HepG2 (cell line): ENCODE results near the gene UPB1. TPM values are rescaled to one million over a fixed set of nuclear protein-coding genes. Genes with fewer than 3 reads are reported as not detected.

Experiments
- ATF7 ChIP-seq, 2 experiments: fragments of 450-650 bp in 1 of 2; sonication (generic) in 1 of 2; formaldehyde crosslinking in 1 of 2; IDR thresholded peaks; 2 replicates each; pipeline versions ENCODE4 v1.4.0 to v1.6.1; 2016 to 2020; ENCODE audit warnings: antibody characterized with exemption in 1 of 2, mild to moderate bottlenecking in 1 of 2, missing genetic modification reagents in 1 of 2
- CENPX ChIP-seq: sonication (generic); formaldehyde crosslinking; IDR thresholded peaks from 2 replicates; pipeline ENCODE4 v1.9.0; 2021; ENCODE audit warnings: mild to moderate bottlenecking, missing genetic modification reagents, moderate library complexity
- CHD4 ChIP-seq: fragments of 200-600 bp; sonication (generic); IDR thresholded peaks from 2 replicates; pipeline ENCODE4 v1.7.0; 2017; ENCODE audit warnings: mild to moderate bottlenecking, low read length, borderline replicate concordance
- DNMT3B ChIP-seq: conservative IDR thresholded peaks from 2 replicates; pipeline ENCODE4 v1.6.1; 2016; ENCODE audit warnings: missing biosample characterization, control low read depth
- HDAC6 ChIP-seq: fragments of 200-600 bp; sonication (generic); IDR thresholded peaks from 2 replicates; pipeline ENCODE4 v1.7.0; 2017; ENCODE audit warnings: mild to moderate bottlenecking, antibody characterized with exemption, low read length, low read depth
- KLF16 ChIP-seq, 2 experiments: sonication (generic) in 1 of 2; formaldehyde crosslinking in 1 of 2; IDR thresholded peaks; 2 replicates each; pipeline versions ENCODE4 v1.6.1 to v1.8.0; 2016 to 2023; ENCODE audit warnings: missing genetic modification reagents in 2 of 2, missing compliant biosample characterization in 1 of 2
- LCORL ChIP-seq, 2 experiments: fragments of 450-650 bp in 1 of 2; sonication (generic) in 1 of 2; formaldehyde crosslinking in 1 of 2; IDR thresholded peaks; 2 replicates each; pipeline versions ENCODE4 v1.5.0 to v1.6.1; 2017 to 2020; ENCODE audit warnings: antibody characterized with exemption in 1 of 2, missing genetic modification reagents in 1 of 2
- NFE2 ChIP-seq: sonication (generic); formaldehyde crosslinking; IDR thresholded peaks from 2 replicates; pipeline ENCODE4 v1.4.0; 2020; ENCODE audit warnings: missing genetic modification reagents
- ZC3H4 ChIP-seq: sonication (generic); formaldehyde crosslinking; IDR thresholded peaks from 2 replicates; pipeline ENCODE4 v1.4.0; 2020; ENCODE audit warnings: missing genetic modification reagents, borderline replicate concordance
- ZNF101 ChIP-seq: sonication (generic); formaldehyde crosslinking; IDR thresholded peaks from 2 replicates; pipeline ENCODE4 v1.4.0; 2020; ENCODE audit warnings: mild to moderate bottlenecking, low read depth, missing genetic modification reagents, borderline replicate concordance
- ZNF235 ChIP-seq: sonication (generic); formaldehyde crosslinking; IDR thresholded peaks from 2 replicates; pipeline ENCODE4 v1.8.1; 2023; ENCODE audit warnings: mild to moderate bottlenecking, missing genetic modification reagents, borderline replicate concordance
- ZNF407 ChIP-seq: sonication (generic); formaldehyde crosslinking; IDR thresholded peaks from one replicate; pipeline ENCODE4 v1.5.1; 2020; ENCODE audit warnings: mild to moderate bottlenecking, missing genetic modification reagents; ENCODE audit errors: not compliant biosample characterization
- ZNF577 ChIP-seq: sonication (generic); formaldehyde crosslinking; IDR thresholded peaks from 2 replicates; pipeline ENCODE4 v1.4.0; 2020; ENCODE audit warnings: mild to moderate bottlenecking, low read depth, missing genetic modification reagents, borderline replicate concordance
- ZNF687 ChIP-seq: sonication (generic); formaldehyde crosslinking; IDR thresholded peaks from 2 replicates; pipeline ENCODE4 v1.5.1; 2020; ENCODE audit warnings: mild to moderate bottlenecking, missing genetic modification reagents, moderate library complexity
- ZNF7 ChIP-seq: IDR thresholded peaks from 2 replicates; pipeline ENCODE4 v1.6.1; 2016; ENCODE audit warnings: missing biosample characterization, missing genetic modification reagents
- ZNF777 ChIP-seq: sonication (generic); formaldehyde crosslinking; IDR thresholded peaks from 2 replicates; pipeline ENCODE4 v1.4.0; 2020; ENCODE audit warnings: missing genetic modification reagents
- polyA plus RNA-seq, 8 experiments: library from polyadenylated mRNA; depleted of rRNA in 3 of 8; stranded (reverse) in 7 of 8; unstranded in 1 of 8; fragments of >200 nt; fragmentation: Illumina TruSeq in 4 of 8; extraction: Trizol in 4 of 8; gene quantifications; 2 replicates each; pipeline versions ENCODE4 v1.2.1 to v1.2.3, GENCODE V29; 2011 to 2016; ENCODE audit warnings: low read depth in 4 of 8, missing spikeins in 1 of 8, mixed read lengths in 1 of 8; ENCODE audit not compliant: insufficient read depth in 1 of 8
- total RNA-seq, 5 experiments: library from RNA; depleted of rRNA; stranded (reverse); fragments of >200 nt; fragmentation: Illumina TruSeq; extraction: Trizol; gene quantifications; 2 replicates each; pipeline ENCODE4 v1.2.3, GENCODE V29; 2016; ENCODE audit warnings: low read depth in 1 of 5

The UPB1 gene
- total and polyA plus RNA-seq, 2 of the 13 experiments (the other 11 are each of a cell fraction or from before 2014, with no cell fraction given): 0.38 to 1.2 TPM

GRCh38 chr22:24513378-24514240 lies 18.5 kb downstream of the UPB1 start (continued):
- TF ChIP-seq ZNF777 (CRISPR knock-in tag) (no peak), KLF16 (CRISPR knock-in tag; IDR thresholded peaks at IDR 0.05) (no peak), CHD4 (peak; percentile 51; the same call in 1 of the 2 replicates), ZNF577 (CRISPR knock-in tag) (no peak), CENPX (no peak), ATF7 (IDR thresholded peaks at IDR 0.05) (no peak), ATF7 (CRISPR knock-in tag; IDR thresholded peaks at IDR 0.05) (no peak), ZC3H4 (peak; percentile 61; the same call in 1 of the 2 replicates), HDAC6 (no peak), ZNF407 (CRISPR knock-in tag) (no peak), ZNF7 (CRISPR knock-in tag) (no peak), LCORL (IDR thresholded peaks at IDR 0.05) (no peak), LCORL (CRISPR knock-in tag; IDR thresholded peaks at IDR 0.05) (no peak), ZNF235 (CRISPR knock-in tag) (no peak), NFE2 (CRISPR knock-in tag) (no peak), ZNF687 (CRISPR knock-in tag) (0 out of 2 replicates have a peak, but pooled peaks have one; percentile 75), ZNF101 (CRISPR knock-in tag) (no peak), DNMT3B (CRISPR knock-in tag) (no peak)
